K562 (cell line): ENCODE data around the gene KATNAL1. TPM values are rescaled to one million over a fixed set of nuclear protein-coding genes. Genes with fewer than 3 reads are reported as not detected.

Experiments
- BCOR ChIP-seq: fragments of 450-650 bp; IDR thresholded peaks from 2 replicates; pipeline ENCODE4 v1.6.1; 2016
- FOXP1 ChIP-seq: sonication (generic); formaldehyde crosslinking; IDR thresholded peaks from 2 replicates; pipeline ENCODE4 v1.8.0; 2022; ENCODE audit warnings: mild to moderate bottlenecking, missing genetic modification reagents
- HDAC6 ChIP-seq: IDR thresholded peaks from 2 replicates; pipeline ENCODE4 v1.6.1; 2012; ENCODE audit warnings: low read depth, mild to moderate bottlenecking, control low read depth, inconsistent platforms, low read length, moderate library complexity
- MYC ChIP-seq, 2 experiments: fragments of 250-450 bp in 1 of 2; sonication (Bioruptor Pico) in 1 of 2; IDR thresholded peaks; 2 replicates each; pipeline versions ENCODE4 v1.5.1 to v1.6.1; 2012 to 2021; ENCODE audit warnings: low read depth in 2 of 2, borderline replicate concordance in 1 of 2, improper control_type of control experiment in 1 of 2, low read length in 1 of 2, mild to moderate bottlenecking in 1 of 2, moderate library complexity in 1 of 2
- NFIC ChIP-seq: fragments of 450-650 bp; IDR thresholded peaks from 2 replicates; pipeline ENCODE4 v1.6.1; 2017; ENCODE audit warnings: mild to moderate bottlenecking, inconsistent platforms
- NRF1 ChIP-seq, 2 experiments: fragments of 450-650 bp; IDR thresholded peaks in 1 of 2; conservative IDR thresholded peaks in 1 of 2; 2 replicates each; pipeline ENCODE4 v1.6.1; 2014; ENCODE audit warnings: mild to moderate bottlenecking in 2 of 2
- POLR2G ChIP-seq: fragments of 200-400 bp; formaldehyde crosslinking; IDR thresholded peaks from 2 replicates; pipeline ENCODE4 v1.6.1; 2017; ENCODE audit warnings: low read depth, mild to moderate bottlenecking, antibody characterized with exemption, low read length, moderate library complexity
- TAF7 ChIP-seq: fragments of 450-650 bp; IDR thresholded peaks from 2 replicates; pipeline ENCODE4 v1.6.1; 2016; ENCODE audit warnings: missing genetic modification characterization, missing compliant biosample characterization
- U2AF2 ChIP-seq: fragments of 200-400 bp; formaldehyde crosslinking; optimal IDR thresholded peaks from 2 replicates; pipeline ENCODE3; 2017; ENCODE audit warnings: low read depth, mild to moderate bottlenecking, low read length
- ZNF354B ChIP-seq: fragments of 250-450 bp; sonication (Bioruptor Pico); IDR thresholded peaks from 2 replicates; pipeline ENCODE4 v1.4.0; 2020
- ZNF785 ChIP-seq: fragments of 250-450 bp; sonication (Bioruptor Pico); IDR thresholded peaks from 2 replicates; pipeline ENCODE4 v1.4.0; 2020; ENCODE audit warnings: mild to moderate bottlenecking
- polyA plus RNA-seq, 8 experiments: library from polyadenylated mRNA; depleted of rRNA in 4 of 8; stranded (reverse) in 5 of 8; unstranded in 3 of 8; fragments of >200 nt; fragmentation: Nextera tagmentation in 2 of 8; fragmentation: Illumina TruSeq in 1 of 8; extraction: Ambion mirVana in 2 of 8; extraction: Trizol in 1 of 8; gene quantifications; 2 replicates each; pipeline versions ENCODE4 v1.2.1 to v1.2.3, GENCODE V29; 2011 to 2014; ENCODE audit warnings: inconsistent platforms in 1 of 8, missing spikeins in 1 of 8
- total RNA-seq, 7 experiments: library from RNA; depleted of rRNA in 6 of 7; stranded (reverse); fragments of >200 nt in 6 of 7; fragmentation: Illumina TruSeq in 2 of 7; extraction: Trizol in 2 of 7; gene quantifications; 2 replicates each; pipeline versions ENCODE4 v1.2.1 to v1.2.3, GENCODE V29; 2011 to 2021; ENCODE audit warnings: low replicate concordance in 1 of 7
- TF ChIP-seq, protein P1 (sequence below): fragments of 250-450 bp; sonication (Bioruptor Pico); IDR thresholded peaks from 2 replicates; pipeline ENCODE4 v1.5.1; 2021; ENCODE audit warnings: mild to moderate bottlenecking
- TF ChIP-seq, protein P2 (sequence below): sonication (generic); formaldehyde crosslinking; IDR thresholded peaks from 2 replicates; pipeline ENCODE4 v1.8.0; 2022; ENCODE audit warnings: mild to moderate bottlenecking, low read depth, missing genetic modification reagents
- TF ChIP-seq, protein P3 (sequence below): fragments of 250-450 bp; sonication (Bioruptor Pico); IDR thresholded peaks from 2 replicates; pipeline ENCODE4 v1.8.0; 2022; ENCODE audit warnings: moderate library complexity, mild to moderate bottlenecking, inconsistent platforms
- TF ChIP-seq, protein P4 (sequence below): sonication (generic); formaldehyde crosslinking; IDR thresholded peaks from 2 replicates; pipeline ENCODE4 v1.8.1; 2023; ENCODE audit warnings: missing genetic modification reagents, mild to moderate bottlenecking, borderline replicate concordance

KATNAL1 gene
- total and polyA plus RNA-seq, 9 of the 15 experiments (the other 6 are each of a cell fraction or from before 2014, with no cell fraction given), result 2.5 to 8.2 (median 5.5) TPM

- TF ChIP-seq ZNF785 (no peak), MYC (IDR thresholded peaks at IDR 0.05; ENCODE audit: low read depth, low read length) (0 out of 2 replicates have a peak, but pooled peaks have one; percentile 24), MYC (CRISPR knock-in tag; IDR thresholded peaks at IDR 0.05; ENCODE audit: borderline replicate concordance, low read depth) (no peak), FOXP1 (CRISPR knock-in tag) (0 out of 2 replicates have a peak, but pooled peaks have one; percentile 37), NRF1 (conservative IDR thresholded peaks at IDR 0.05 in 1 of 2, IDR thresholded peaks at IDR 0.05 in 1 of 2) (peak; percentile 7 to 65; a peak in 2 of 4 replicates), NFIC (0 out of 2 replicates have a peak, but pooled peaks have one; percentile 34), U2AF2 (no peak), BCOR (no peak), ZNF354B (CRISPR knock-in tag) (no peak), HDAC6 (no peak), TAF7 (tag) (no peak), POLR2G (peak; percentile 88)
- TF ChIP-seq, protein P1, sequence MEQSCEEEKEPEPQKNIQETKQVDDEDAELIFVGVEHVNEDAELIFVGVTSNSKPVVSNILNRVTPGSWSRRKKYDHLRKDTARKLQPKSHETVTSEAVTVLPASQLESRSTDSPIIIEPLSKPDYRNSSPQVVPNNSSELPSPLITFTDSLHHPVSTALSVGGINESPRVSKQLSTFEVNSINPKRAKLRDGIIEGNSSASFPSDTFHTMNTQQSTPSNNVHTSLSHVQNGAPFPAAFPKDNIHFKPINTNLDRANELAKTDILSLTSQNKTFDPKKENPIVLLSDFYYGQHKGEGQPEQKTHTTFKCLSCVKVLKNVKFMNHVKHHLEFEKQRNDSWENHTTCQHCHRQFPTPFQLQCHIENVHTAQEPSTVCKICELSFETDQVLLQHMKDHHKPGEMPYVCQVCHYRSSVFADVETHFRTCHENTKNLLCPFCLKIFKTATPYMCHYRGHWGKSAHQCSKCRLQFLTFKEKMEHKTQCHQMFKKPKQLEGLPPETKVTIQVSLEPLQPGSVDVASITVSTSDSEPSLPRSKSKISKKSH (CRISPR knock-in tag), result no peak
- TF ChIP-seq, protein P2, sequence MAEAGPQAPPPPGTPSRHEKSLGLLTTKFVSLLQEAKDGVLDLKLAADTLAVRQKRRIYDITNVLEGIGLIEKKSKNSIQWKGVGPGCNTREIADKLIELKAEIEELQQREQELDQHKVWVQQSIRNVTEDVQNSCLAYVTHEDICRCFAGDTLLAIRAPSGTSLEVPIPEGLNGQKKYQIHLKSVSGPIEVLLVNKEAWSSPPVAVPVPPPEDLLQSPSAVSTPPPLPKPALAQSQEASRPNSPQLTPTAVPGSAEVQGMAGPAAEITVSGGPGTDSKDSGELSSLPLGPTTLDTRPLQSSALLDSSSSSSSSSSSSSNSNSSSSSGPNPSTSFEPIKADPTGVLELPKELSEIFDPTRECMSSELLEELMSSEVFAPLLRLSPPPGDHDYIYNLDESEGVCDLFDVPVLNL (CRISPR knock-in tag), result peak; percentile 52; the same call in 1 of the 2 replicates
- TF ChIP-seq, protein P3, sequence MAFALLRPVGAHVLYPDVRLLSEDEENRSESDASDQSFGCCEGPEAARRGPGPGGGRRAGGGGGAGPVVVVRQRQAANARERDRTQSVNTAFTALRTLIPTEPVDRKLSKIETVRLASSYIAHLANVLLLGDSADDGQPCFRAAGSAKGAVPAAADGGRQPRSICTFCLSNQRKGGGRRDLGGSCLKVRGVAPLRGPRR, result no peak
- TF ChIP-seq, protein P4, sequence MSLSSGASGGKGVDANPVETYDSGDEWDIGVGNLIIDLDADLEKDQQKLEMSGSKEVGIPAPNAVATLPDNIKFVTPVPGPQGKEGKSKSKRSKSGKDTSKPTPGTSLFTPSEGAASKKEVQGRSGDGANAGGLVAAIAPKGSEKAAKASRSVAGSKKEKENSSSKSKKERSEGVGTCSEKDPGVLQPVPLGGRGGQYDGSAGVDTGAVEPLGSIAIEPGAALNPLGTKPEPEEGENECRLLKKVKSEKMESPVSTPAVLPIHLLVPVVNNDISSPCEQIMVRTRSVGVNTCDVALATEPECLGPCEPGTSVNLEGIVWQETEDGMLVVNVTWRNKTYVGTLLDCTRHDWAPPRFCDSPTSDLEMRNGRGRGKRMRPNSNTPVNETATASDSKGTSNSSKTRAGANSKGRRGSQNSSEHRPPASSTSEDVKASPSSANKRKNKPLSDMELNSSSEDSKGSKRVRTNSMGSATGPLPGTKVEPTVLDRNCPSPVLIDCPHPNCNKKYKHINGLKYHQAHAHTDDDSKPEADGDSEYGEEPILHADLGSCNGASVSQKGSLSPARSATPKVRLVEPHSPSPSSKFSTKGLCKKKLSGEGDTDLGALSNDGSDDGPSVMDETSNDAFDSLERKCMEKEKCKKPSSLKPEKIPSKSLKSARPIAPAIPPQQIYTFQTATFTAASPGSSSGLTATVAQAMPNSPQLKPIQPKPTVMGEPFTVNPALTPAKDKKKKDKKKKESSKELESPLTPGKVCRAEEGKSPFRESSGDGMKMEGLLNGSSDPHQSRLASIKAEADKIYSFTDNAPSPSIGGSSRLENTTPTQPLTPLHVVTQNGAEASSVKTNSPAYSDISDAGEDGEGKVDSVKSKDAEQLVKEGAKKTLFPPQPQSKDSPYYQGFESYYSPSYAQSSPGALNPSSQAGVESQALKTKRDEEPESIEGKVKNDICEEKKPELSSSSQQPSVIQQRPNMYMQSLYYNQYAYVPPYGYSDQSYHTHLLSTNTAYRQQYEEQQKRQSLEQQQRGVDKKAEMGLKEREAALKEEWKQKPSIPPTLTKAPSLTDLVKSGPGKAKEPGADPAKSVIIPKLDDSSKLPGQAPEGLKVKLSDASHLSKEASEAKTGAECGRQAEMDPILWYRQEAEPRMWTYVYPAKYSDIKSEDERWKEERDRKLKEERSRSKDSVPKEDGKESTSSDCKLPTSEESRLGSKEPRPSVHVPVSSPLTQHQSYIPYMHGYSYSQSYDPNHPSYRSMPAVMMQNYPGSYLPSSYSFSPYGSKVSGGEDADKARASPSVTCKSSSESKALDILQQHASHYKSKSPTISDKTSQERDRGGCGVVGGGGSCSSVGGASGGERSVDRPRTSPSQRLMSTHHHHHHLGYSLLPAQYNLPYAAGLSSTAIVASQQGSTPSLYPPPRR (CRISPR knock-in tag), result no peak
These were observed at the start of gene KATNAL1 (continued) for GRCh38 chr13:30307194-30307970.
